H9 (cell line): ENCODE results near the gene FLACC1. TPM values are rescaled to one million over a fixed set of nuclear protein-coding genes. Genes with fewer than 3 reads are reported as not detected.
"Not testable (repeated sequence)": the region's sequence is repeated elsewhere in the genome, so short reads cannot be mapped to it uniquely, and the experiment has no call there.

Experiments used
- DNase-seq: peaks from one replicate; pipeline ENCODE4 v3.0.0-alpha.2; 2017
- H2AFZ ChIP-seq: one replicate; pipeline ENCODE4 v1.6.1; 2013; ENCODE audit warnings: mild to moderate bottlenecking, low read length, control low read depth, moderate library complexity
- H2AK5ac ChIP-seq: 2 replicates; pipeline ENCODE4 v1.6.1; 2013; ENCODE audit warnings: low read length, control low read depth, mixed read lengths; ENCODE audit not compliant: insufficient read length
- H2BK120ac ChIP-seq: one replicate; pipeline ENCODE4 v1.6.1; 2013; ENCODE audit warnings: low read depth, mild to moderate bottlenecking, low read length, control low read depth, inconsistent platforms; ENCODE audit not compliant: poor library complexity, severe bottlenecking
- H2BK12ac ChIP-seq: 2 replicates; pipeline ENCODE4 v1.6.1; 2013; ENCODE audit warnings: low read length, control low read depth, mixed read lengths, low read depth; ENCODE audit not compliant: insufficient read length
- H2BK15ac ChIP-seq: 2 replicates; pipeline ENCODE4 v1.6.1; 2013; ENCODE audit warnings: low read depth, low read length, control low read depth
- H2BK20ac ChIP-seq: one replicate; pipeline ENCODE4 v1.6.1; 2013; ENCODE audit warnings: low read depth, mild to moderate bottlenecking, low read length, control low read depth, inconsistent platforms; ENCODE audit not compliant: poor library complexity, severe bottlenecking
- H2BK5ac ChIP-seq: 2 replicates; pipeline ENCODE4 v1.6.1; 2013; ENCODE audit warnings: low read length, control low read depth, mixed read lengths; ENCODE audit not compliant: insufficient read length
- H3K14ac ChIP-seq: 2 replicates; pipeline ENCODE4 v1.6.1; 2013; ENCODE audit warnings: low read length, control low read depth; ENCODE audit not compliant: insufficient read depth
- H3K18ac ChIP-seq: 2 replicates; pipeline ENCODE4 v1.6.1; 2013; ENCODE audit warnings: low read depth, mild to moderate bottlenecking, mixed read lengths, low read length, control low read depth; ENCODE audit not compliant: insufficient read length
- H3K23ac ChIP-seq: 2 replicates; pipeline ENCODE4 v1.6.1; 2013; ENCODE audit warnings: low read length, control low read depth, mixed read lengths, low read depth; ENCODE audit not compliant: insufficient read length
- H3K23me2 ChIP-seq: 2 replicates; pipeline ENCODE4 v1.6.1; 2013; ENCODE audit warnings: low read depth, mild to moderate bottlenecking, mixed read lengths, low read length, control low read depth; ENCODE audit not compliant: insufficient read length, poor library complexity, severe bottlenecking
- H3K27ac ChIP-seq: 2 replicates; pipeline ENCODE4 v1.5.1; 2013; ENCODE audit warnings: low read length, control low read depth, mixed read lengths, low read depth; ENCODE audit not compliant: insufficient read length
- H3K27me3 ChIP-seq: 2 replicates; pipeline ENCODE4 v1.6.1; 2013; ENCODE audit warnings: low read length, control low read depth, inconsistent platforms; ENCODE audit not compliant: insufficient read depth
- H3K4ac ChIP-seq: 2 replicates; pipeline ENCODE4 v1.6.1; 2013; ENCODE audit warnings: low read depth, mild to moderate bottlenecking, control low read depth, inconsistent platforms, low read length, moderate library complexity
- H3K4me1 ChIP-seq: 2 replicates; pipeline ENCODE4 v1.6.1; 2013; ENCODE audit warnings: low read length, control low read depth, inconsistent platforms; ENCODE audit not compliant: insufficient read depth
- H3K4me2 ChIP-seq: 2 replicates; pipeline ENCODE4 v1.6.1; 2013; ENCODE audit warnings: low read length, control low read depth, mixed read lengths; ENCODE audit not compliant: insufficient read length, insufficient read depth
- H3K56ac ChIP-seq: 2 replicates; pipeline ENCODE4 v1.6.1; 2013; ENCODE audit warnings: low read depth, mild to moderate bottlenecking, mixed read lengths, low read length, control low read depth; ENCODE audit not compliant: insufficient read length
- H3K79me1 ChIP-seq: 2 replicates; pipeline ENCODE4 v1.6.1; 2013; ENCODE audit warnings: low read depth, mild to moderate bottlenecking, moderate library complexity, low read length, control low read depth, inconsistent platforms; ENCODE audit not compliant: insufficient read depth, poor library complexity, severe bottlenecking
- H3K79me2 ChIP-seq: 2 replicates; pipeline ENCODE4 v1.6.1; 2013; ENCODE audit warnings: low read length, control low read depth, inconsistent platforms; ENCODE audit not compliant: insufficient read depth
- H3K9ac ChIP-seq: 2 replicates; pipeline ENCODE4 v1.6.1; 2013; ENCODE audit warnings: low read length, control low read depth, mixed read lengths; ENCODE audit not compliant: insufficient read length; ENCODE audit errors: extremely low read depth
- H3K9me3 ChIP-seq: one replicate; pipeline ENCODE4 v1.6.1; 2013; ENCODE audit warnings: low read depth, low read length, inconsistent platforms; ENCODE audit not compliant: control insufficient read depth
- H3T11ph ChIP-seq: one replicate; pipeline ENCODE4 v1.6.1; 2013; ENCODE audit warnings: mild to moderate bottlenecking, low read length, control low read depth, inconsistent platforms
- H4K20me1 ChIP-seq: one replicate; pipeline ENCODE4 v1.6.1; 2013; ENCODE audit not compliant: control insufficient read depth, insufficient read length, insufficient read depth
- H4K5ac ChIP-seq: 2 replicates; pipeline ENCODE4 v1.6.1; 2013; ENCODE audit warnings: low read depth, mild to moderate bottlenecking, mixed read lengths, low read length, control low read depth; ENCODE audit not compliant: insufficient read length
- H4K8ac ChIP-seq: replicated peaks from 2 replicates; pipeline ENCODE4 v1.6.1; 2013; ENCODE audit warnings: low read length, control low read depth, mixed read lengths, low read depth; ENCODE audit not compliant: insufficient read length
- H4K91ac ChIP-seq: 2 replicates; pipeline ENCODE4 v1.6.1; 2013; ENCODE audit warnings: low read depth, mild to moderate bottlenecking, moderate library complexity, mixed read lengths, low read length, control low read depth; ENCODE audit not compliant: insufficient read length
- H3K27ac Mint-ChIP-seq, 3 experiments: 2 replicates in 2 of 3; 3 replicates in 1 of 3; pipeline ENCODE4 v1.8.0; 2020 to 2021; ENCODE audit warnings: mixed read lengths in 3 of 3, mild to moderate bottlenecking in 1 of 3, moderate library complexity in 1 of 3
- H3K27me3 Mint-ChIP-seq: 2 replicates; pipeline ENCODE4 v1.8.0; 2021; ENCODE audit warnings: low read depth, mild to moderate bottlenecking, moderate library complexity, mixed read lengths
- H3K36me3 Mint-ChIP-seq, 3 experiments: 2 replicates in 2 of 3; 3 replicates in 1 of 3; pipeline ENCODE4 v1.8.0; 2020 to 2021; ENCODE audit warnings: low read depth in 3 of 3, mixed read lengths in 3 of 3; ENCODE audit not compliant: insufficient read depth in 1 of 3
- H3K4me1 Mint-ChIP-seq, 2 experiments: 2 replicates each; pipeline ENCODE4 v1.8.0; 2020; ENCODE audit warnings: mixed read lengths in 2 of 2
- H3K4me3 Mint-ChIP-seq, 2 experiments: 2 replicates in 1 of 2; 3 replicates in 1 of 2; pipeline ENCODE4 v1.8.0; 2020 to 2021; ENCODE audit warnings: mild to moderate bottlenecking in 2 of 2, mixed read lengths in 2 of 2, moderate library complexity in 1 of 2
- H3K9me3 Mint-ChIP-seq, 2 experiments: 2 replicates in 1 of 2; 3 replicates in 1 of 2; pipeline ENCODE4 v1.8.0; 2020; ENCODE audit warnings: mild to moderate bottlenecking in 2 of 2, mixed read lengths in 2 of 2, moderate library complexity in 1 of 2
- CTCF ChIP-seq: fragments of 200-600 bp; sonication (generic); conservative IDR thresholded peaks from 3 replicates; pipeline ENCODE4 v1.8.0; 2021; ENCODE audit warnings: antibody characterized with exemption, mild to moderate bottlenecking
- WGBS: extraction: QIAGEN DNeasy Blood & Tissue Kit; methylation state at CpG from one replicate; pipeline ENCODE4 v1.1.7; 2013; ENCODE audit warnings: missing lambda C conversion rate, low lambda C conversion rate, mixed read lengths; ENCODE audit not compliant: insufficient read length; ENCODE audit errors: extremely low coverage; 5-methylcytosine and 5-hydroxymethylcytosine counted together
- total RNA-seq: library from RNA; stranded (reverse); gene quantifications from 2 replicates; pipeline ENCODE4 v1.2.1, GENCODE V29; 2021

The FLACC1 gene
- total RNA-seq, 1 experiment from 2014 or later: 0.42 TPM

DNA sequence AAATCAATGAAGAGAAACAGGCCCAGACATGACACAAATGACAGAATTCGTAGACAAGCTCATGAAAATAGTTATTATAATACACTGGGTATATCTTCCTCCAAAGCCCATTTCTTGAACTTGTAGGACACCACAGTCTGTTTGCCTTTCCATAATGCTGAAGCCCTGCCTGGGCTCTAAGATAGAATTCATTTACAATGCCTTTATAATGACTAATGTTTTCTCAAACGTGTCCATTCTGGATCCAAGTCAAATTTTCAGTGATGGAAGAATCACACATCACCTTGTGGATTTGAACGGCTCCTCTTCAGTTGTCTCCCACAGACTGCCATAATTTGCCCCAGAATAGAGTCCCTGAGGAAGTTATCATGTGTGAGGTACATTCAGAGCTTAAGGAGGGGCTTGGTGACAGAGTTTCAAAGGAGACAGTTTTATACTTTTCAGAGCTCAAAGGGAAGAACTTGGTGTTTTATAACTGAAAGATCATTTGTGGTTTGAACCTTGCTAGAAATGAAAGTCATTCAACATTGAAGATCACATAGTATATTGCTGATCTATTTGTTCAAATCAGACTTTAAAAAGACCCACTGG is 58.6 kb downstream of the FLACC1 start:
- H2BK20ac ChIP-seq: no peak overlapping the region
- no peak overlapping the region for H2AK5ac ChIP-seq
- no peaks in the 10 kb centered on the region for H3K79me1 ChIP-seq
- no peak overlapping the region for H2BK12ac ChIP-seq
- no peaks in the 10 kb centered on the region for H3K4me1 ChIP-seq
- H4K20me1 ChIP-seq: no peaks in the 10 kb centered on the region
- H3K27ac ChIP-seq: no peak overlapping the region
- H3K23me2 ChIP-seq: no peaks in the 10 kb centered on the region
- Mint-ChIP-seq H3K9me3 (peaks cover 16 to 21% of the 10 kb centered on the region in 2 experiments), H3K36me3 (peaks cover 3 to 13% (median 7%) of the 10 kb centered on the region in 3 experiments; a peak in 6 of 7 replicates), H3K4me1 (no peaks in the 10 kb centered on the region), H3K27me3 (no peaks in the 10 kb centered on the region; the same call in 1 of the 2 replicates), H3K4me3 (no peak overlapping the region), H3K27ac (no peak overlapping the region)
- no peak for DNase-seq
- no peak overlapping the region for H2AFZ ChIP-seq
- H3K9me3 ChIP-seq: no peaks in the 10 kb centered on the region
- H3K4me2 ChIP-seq: no peak overlapping the region
- no peak overlapping the region for H3T11ph ChIP-seq
- no peak overlapping the region for H3K9ac ChIP-seq
- no peak overlapping the region for H4K91ac ChIP-seq
- no peak overlapping the region for H3K18ac ChIP-seq
- H3K79me2 ChIP-seq: no peaks in the 10 kb centered on the region
- H2BK5ac ChIP-seq: no peak overlapping the region
- no peak overlapping the region for H2BK15ac ChIP-seq
- no CpG with 5 or more reads among the region's 3 CpGs for WGBS
- no peak overlapping the region for H2BK120ac ChIP-seq
- H3K27me3 ChIP-seq: no peaks in the 10 kb centered on the region
- no peak overlapping the region for H3K14ac ChIP-seq
- no peak for TF ChIP-seq CTCF
- no peak overlapping the region for H3K56ac ChIP-seq
- H3K4ac ChIP-seq: no peak overlapping the region
- no peak overlapping the region for H4K5ac ChIP-seq
- no peak overlapping the region for H4K8ac ChIP-seq
- H3K23ac ChIP-seq: no peak overlapping the region

- not testable (repeated sequence) for H3K4me2 ChIP-seq, H3K27ac Mint-ChIP-seq, H4K20me1 ChIP-seq, H3K27ac ChIP-seq, H3K56ac ChIP-seq, H2BK12ac ChIP-seq, H3K18ac ChIP-seq, H3K23ac ChIP-seq, H2BK15ac ChIP-seq, H2AK5ac ChIP-seq, H3K4me1 ChIP-seq, H2BK5ac ChIP-seq, DNase-seq, H3K79me1 ChIP-seq, H4K91ac ChIP-seq, H4K8ac ChIP-seq, H3K79me2 ChIP-seq, H4K5ac ChIP-seq, H3K14ac ChIP-seq, H3K23me2 ChIP-seq, H3K9me3 ChIP-seq, H3K27me3 ChIP-seq, H3K4me1 Mint-ChIP-seq, H2BK20ac ChIP-seq, H2BK120ac ChIP-seq, H3K4ac ChIP-seq, H3K9ac ChIP-seq, H3T11ph ChIP-seq, H2AFZ ChIP-seq, H3K27me3 Mint-ChIP-seq, H3K4me3 Mint-ChIP-seq
- Mint-ChIP-seq H3K9me3 (peaks cover 23 to 36% of the 10 kb centered on the region in 2 experiments), H3K36me3 (peaks cover 0 to 51% (median 4%) of the 10 kb centered on the region in 3 experiments; a peak in 6 of 7 replicates)
- no CpG with 5 or more reads among the region's 15 CpGs for WGBS
Observed at GRCh38 chr2:201290457-201291148, 66.5 kb downstream of the FLACC1 start.
